B cell (primary cell): ENCODE data around the gene SPTLC2. TPM values are rescaled to one million over a fixed set of nuclear protein-coding genes. Genes with fewer than 3 reads are reported as not detected.
A peak's percentile ranks its signal among the peaks of the same experiment; 100 is the strongest.

Experiments
- ATAC-seq: fragments of 200-7000 bp; cut with Tn5 transposase; one replicate; pipeline ENCODE4 v1.10.0; 2021; ENCODE audit warnings: low read depth, mild to moderate bottlenecking, moderate number of reproducible peaks, moderate library complexity
- CTCF ChIA-PET: fragments of 350-600 bp; sonication (Branson Sonifier 250); formaldehyde crosslinking; loops from one replicate; lab custom pipeline; 2021; ENCODE audit warnings: antibody characterized with exemption, inconsistent platforms; lab: Charles Lee
- POLR2A ChIA-PET: fragments of 350-600 bp; sonication (Branson Sonifier 250); formaldehyde crosslinking; loops from one replicate; lab custom pipeline; 2021; ENCODE audit warnings: antibody characterized with exemption; lab: Charles Lee
- DNase-seq: peaks from one replicate; pipeline ENCODE4 v3.0.0; 2013
- H2AFZ ChIP-seq: 2 replicates; pipeline ENCODE4 v1.6.1; 2012; ENCODE audit warnings: mild to moderate bottlenecking, low read depth, low read length; ENCODE audit not compliant: insufficient read depth, poor library complexity, severe bottlenecking
- H3K27ac ChIP-seq, 2 donors: 1 replicate in 1 of 2; 2 replicates in 1 of 2; pipeline ENCODE4 v1.5.1; 2012 to 2013; ENCODE audit warnings: low read length in 2 of 2, mild to moderate bottlenecking in 2 of 2, moderate library complexity in 1 of 2
- H3K27me3 ChIP-seq, 4 experiments: fragments of 200-600 bp in 1 of 4; sonication (generic) in 1 of 4; replicated peaks in 1 of 4; 1 replicate in 2 of 4; 2 replicates in 2 of 4; pipeline versions ENCODE4 v1.6.1 to v1.7.0; 2013 to 2016; ENCODE audit warnings: low read length in 3 of 4, mild to moderate bottlenecking in 2 of 4, mixed read lengths in 1 of 4, moderate library complexity in 1 of 4; ENCODE audit not compliant: insufficient read depth in 4 of 4, control insufficient read depth in 3 of 4; ENCODE audit errors: control extremely low read depth in 1 of 4
- H3K36me3 ChIP-seq, 2 experiments: replicated peaks in 1 of 2; 1 replicate in 1 of 2; 2 replicates in 1 of 2; pipeline versions ENCODE4 v1.6.1 to v1.7.1; 2013; ENCODE audit warnings: low read length in 1 of 2; ENCODE audit not compliant: insufficient read depth in 2 of 2, control insufficient read depth in 1 of 2; ENCODE audit errors: control extremely low read depth in 1 of 2, extremely low read depth in 1 of 2
- H3K4me1 ChIP-seq, 2 donors: fragments of 200-600 bp in 1 of 2; sonication (generic) in 1 of 2; 1 replicate in 1 of 2; 2 replicates in 1 of 2; pipeline versions ENCODE4 v1.5.1 to v1.6.1; 2013 to 2017; ENCODE audit warnings: low read length in 2 of 2; ENCODE audit not compliant: control insufficient read depth in 2 of 2, insufficient read depth in 2 of 2
- H3K4me2 ChIP-seq: replicated peaks from 2 replicates; pipeline ENCODE3; 2012; ENCODE audit warnings: mild to moderate bottlenecking, low read depth, low read length; ENCODE audit not compliant: poor library complexity, severe bottlenecking
- H3K4me3 ChIP-seq, 5 experiments: fragments of 200-600 bp in 1 of 5; sonication (generic) in 1 of 5; 1 replicate in 3 of 5; 2 replicates in 2 of 5; pipeline versions ENCODE4 v1.5.1 to v1.7.0; 2011 to 2016; ENCODE audit warnings: low read length in 4 of 5, mild to moderate bottlenecking in 4 of 5, low read depth in 2 of 5, control low read depth in 1 of 5, moderate library complexity in 1 of 5; ENCODE audit not compliant: insufficient read depth in 1 of 5; ENCODE audit errors: control extremely low read depth in 1 of 5, extremely low read depth in 1 of 5
- H3K79me2 ChIP-seq: fragments of 200-600 bp; sonication (generic); one replicate; pipeline ENCODE4 v1.6.0; 2016; ENCODE audit warnings: low read length; ENCODE audit not compliant: control insufficient read depth, insufficient read depth
- H3K9ac ChIP-seq: fragments of 200-600 bp; sonication (generic); 2 replicates; pipeline ENCODE4 v1.6.1; 2017; ENCODE audit warnings: mild to moderate bottlenecking, low read length, moderate library complexity
- H3K9me3 ChIP-seq, 3 donors: one replicate each; pipeline versions ENCODE4 v1.6.1 to v1.7.1; 2013; ENCODE audit warnings: low read length in 2 of 3; ENCODE audit not compliant: control insufficient read depth in 2 of 3, insufficient read depth in 1 of 3; ENCODE audit errors: control extremely low read depth in 1 of 3
- H4K20me1 ChIP-seq: 2 replicates; pipeline ENCODE4 v1.6.0; 2012; ENCODE audit warnings: mild to moderate bottlenecking, low read length; ENCODE audit not compliant: insufficient read depth, control insufficient read depth, poor library complexity, severe bottlenecking
- H3K27ac Mint-ChIP-seq: one replicate; pipeline ENCODE4 v1.8.0; 2021; ENCODE audit warnings: mixed read lengths
- H3K27me3 Mint-ChIP-seq: one replicate; pipeline ENCODE4 v1.8.0; 2021; ENCODE audit warnings: mixed read lengths
- H3K4me1 Mint-ChIP-seq: one replicate; pipeline ENCODE4 v1.8.0; 2021; ENCODE audit warnings: mixed read lengths
- H3K4me3 Mint-ChIP-seq: one replicate; pipeline ENCODE4 v1.8.0; 2021; ENCODE audit warnings: mixed read lengths
- H3K9me3 Mint-ChIP-seq: one replicate; pipeline ENCODE4 v1.8.0; 2022; ENCODE audit warnings: mixed read lengths; ENCODE audit not compliant: insufficient read depth
- EZH2 ChIP-seq: IDR thresholded peaks from 2 replicates; pipeline ENCODE4 v1.6.1; 2012; ENCODE audit warnings: borderline replicate concordance, low read depth, mild to moderate bottlenecking, moderate library complexity, low read length; ENCODE audit not compliant: insufficient read depth, poor library complexity, severe bottlenecking
- WGBS: methylation state at CpG from one replicate; pipeline ENCODE4 v1.1.5; 2013; ENCODE audit warnings: missing lambda C conversion rate; ENCODE audit not compliant: insufficient coverage; 5-methylcytosine and 5-hydroxymethylcytosine counted together
- intact Hi-C: fragments of 100-400 bp; cut with micrococcal nuclease; formaldehyde crosslinking; loops from one replicate; pipeline ENCODE4 v1.10.0; 2022
- polyA plus RNA-seq: library from polyadenylated mRNA; depleted of rRNA; stranded (reverse); fragments of >200 nt; gene quantifications from 2 replicates; pipeline ENCODE4 v1.2.3, GENCODE V29; 2012
- total RNA-seq, 2 donors: library from RNA; stranded (reverse); fragments of 120-200 nt in 1 of 2; gene quantifications; 1 replicate in 1 of 2; 2 replicates in 1 of 2; pipeline versions ENCODE4 v1.2.3 to v1.2.4, GENCODE V29; 2013 to 2022
- TF ChIP-seq, protein P1 (sequence below): fragments of 200-600 bp; IDR thresholded peaks from one replicate; pipeline ENCODE4 v1.8.0; 2022; ENCODE audit warnings: antibody characterized with exemption, mild to moderate bottlenecking

The SPTLC2 gene
- total and polyA plus RNA-seq, 2 donors (not counting 1 experiment from before 2014, with no cell fraction given) = 9.4 to 41.4 TPM

- Histone ChIP-seq H3K36me3 (peaks cover 4 to 26% of the 10 kb centered on the region in 2 experiments), H2AFZ (peak overlapping the region; percentile 58), H3K79me2 (peaks cover 87% of the 10 kb centered on the region), H3K4me3 (peak overlapping the region; percentile 22 to 77 (median 41)), H3K4me2 (peak overlapping the region; percentile 92), H3K9me3 (no peaks in the 10 kb centered on the region), H3K27me3 (no peaks in the 10 kb centered on the region), H3K9ac (peak overlapping the region; percentile 67), H3K27ac (peak overlapping the region; percentile 91 to 95), H3K4me1 (peaks cover 86 to 87% of the 10 kb centered on the region in 2 donors), H4K20me1 (no peaks in the 10 kb centered on the region)
- intact Hi-C loops = loop anchor here (1.0 to 10.0 kb wide), 5 partner anchors 23 to 273 kb away; partner anchors contain the start of genes ALKBH1, POMT2, SAMD15 and SLIRP
- TF ChIP-seq, protein P1, sequence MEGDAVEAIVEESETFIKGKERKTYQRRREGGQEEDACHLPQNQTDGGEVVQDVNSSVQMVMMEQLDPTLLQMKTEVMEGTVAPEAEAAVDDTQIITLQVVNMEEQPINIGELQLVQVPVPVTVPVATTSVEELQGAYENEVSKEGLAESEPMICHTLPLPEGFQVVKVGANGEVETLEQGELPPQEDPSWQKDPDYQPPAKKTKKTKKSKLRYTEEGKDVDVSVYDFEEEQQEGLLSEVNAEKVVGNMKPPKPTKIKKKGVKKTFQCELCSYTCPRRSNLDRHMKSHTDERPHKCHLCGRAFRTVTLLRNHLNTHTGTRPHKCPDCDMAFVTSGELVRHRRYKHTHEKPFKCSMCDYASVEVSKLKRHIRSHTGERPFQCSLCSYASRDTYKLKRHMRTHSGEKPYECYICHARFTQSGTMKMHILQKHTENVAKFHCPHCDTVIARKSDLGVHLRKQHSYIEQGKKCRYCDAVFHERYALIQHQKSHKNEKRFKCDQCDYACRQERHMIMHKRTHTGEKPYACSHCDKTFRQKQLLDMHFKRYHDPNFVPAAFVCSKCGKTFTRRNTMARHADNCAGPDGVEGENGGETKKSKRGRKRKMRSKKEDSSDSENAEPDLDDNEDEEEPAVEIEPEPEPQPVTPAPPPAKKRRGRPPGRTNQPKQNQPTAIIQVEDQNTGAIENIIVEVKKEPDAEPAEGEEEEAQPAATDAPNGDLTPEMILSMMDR = no peak
- TF ChIP-seq EZH2 = no peak
- DNase-seq = peak; percentile 83
- Mint-ChIP-seq H3K4me3 (peak overlapping the region; percentile 86), H3K27me3 (no peaks in the 10 kb centered on the region), H3K9me3 (no peaks in the 10 kb centered on the region), H3K4me1 (peaks cover 78% of the 10 kb centered on the region), H3K27ac (peak overlapping the region; percentile 95)
- ATAC-seq = peak; percentile 77
- WGBS = no CpG with 5 or more reads among the region's 2 CpGs
- ChIA-PET CTCF (no interaction called here), POLR2A (interaction anchor here (0.7 kb wide), 2 partner anchors 22 to 126 kb away, joined by 3 read pairs; no protein-coding TSS in a partner anchor)
Measured at GRCh38 chr14:77593501-77593961, 22.9 kb downstream of the SPTLC2 start.

GRCh38 chr14:77590845-77591485 lies 25.5 kb downstream of the SPTLC2 start:
- no CpG with 5 or more reads among the region's 6 CpGs for WGBS
- H3K4me3 Mint-ChIP-seq = peak overlapping the region; percentile 69

More at GRCh38 chr14:77590845-77591485, 25.5 kb downstream of the SPTLC2 start:
- TF ChIP-seq EZH2 = no peak
- TF ChIP-seq, protein P1 = no peak
- Histone ChIP-seq H3K4me3 (peak overlapping the region; percentile 7 to 55 (median 34)), H3K9ac (peak overlapping the region; percentile 48), H3K36me3 (peaks cover 2 to 13% of the 10 kb centered on the region in 2 experiments), H4K20me1 (peaks cover 3% of the 10 kb centered on the region), H3K27ac (peak overlapping the region; percentile 47 to 95), H3K9me3 (no peaks in the 10 kb centered on the region), H3K4me1 (peaks cover 90 to 91% of the 10 kb centered on the region in 2 donors), H3K4me2 (peak overlapping the region; percentile 76), H3K79me2 (peaks cover 86% of the 10 kb centered on the region), H3K27me3 (no peaks in the 10 kb centered on the region), H2AFZ (peak overlapping the region; percentile 58)
- ChIA-PET POLR2A (no interaction called here), CTCF (no interaction called here)
- H3K9me3 Mint-ChIP-seq = no peaks in the 10 kb centered on the region
- ATAC-seq = peak; percentile 29
- peaks cover 80% of the 10 kb centered on the region for H3K4me1 Mint-ChIP-seq
- no peaks in the 10 kb centered on the region for H3K27me3 Mint-ChIP-seq
- H3K27ac Mint-ChIP-seq = peak overlapping the region; percentile 76
- intact Hi-C loops = loop anchor here (2.0 to 10.0 kb wide), 4 partner anchors 54 to 214 kb away; partner anchors contain the start of genes AHSA1, ALKBH1, SAMD15 and SLIRP
- DNase-seq = peak; percentile 49
